Smooth muscle cell of the pulmonary artery (primary cell): ENCODE data around the gene RIC8B. TPM values are rescaled to one million over a fixed set of nuclear protein-coding genes. Genes with fewer than 3 reads are reported as not detected.

ENCODE experiments used
- total RNA-seq: library from RNA; depleted of rRNA; stranded (reverse); fragments of >200 nt; gene quantifications from 2 replicates; pipeline ENCODE4 v1.2.3, GENCODE V29; 2014

RIC8B gene, protein sequence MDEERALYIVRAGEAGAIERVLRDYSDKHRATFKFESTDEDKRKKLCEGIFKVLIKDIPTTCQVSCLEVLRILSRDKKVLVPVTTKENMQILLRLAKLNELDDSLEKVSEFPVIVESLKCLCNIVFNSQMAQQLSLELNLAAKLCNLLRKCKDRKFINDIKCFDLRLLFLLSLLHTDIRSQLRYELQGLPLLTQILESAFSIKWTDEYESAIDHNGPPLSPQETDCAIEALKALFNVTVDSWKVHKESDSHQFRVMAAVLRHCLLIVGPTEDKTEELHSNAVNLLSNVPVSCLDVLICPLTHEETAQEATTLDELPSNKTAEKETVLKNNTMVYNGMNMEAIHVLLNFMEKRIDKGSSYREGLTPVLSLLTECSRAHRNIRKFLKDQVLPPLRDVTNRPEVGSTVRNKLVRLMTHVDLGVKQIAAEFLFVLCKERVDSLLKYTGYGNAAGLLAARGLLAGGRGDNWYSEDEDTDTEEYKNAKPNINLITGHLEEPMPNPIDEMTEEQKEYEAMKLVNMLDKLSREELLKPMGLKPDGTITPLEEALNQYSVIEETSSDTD
- total RNA-seq = 18.7 and 20.3 TPM in 2 replicates

DNA sequence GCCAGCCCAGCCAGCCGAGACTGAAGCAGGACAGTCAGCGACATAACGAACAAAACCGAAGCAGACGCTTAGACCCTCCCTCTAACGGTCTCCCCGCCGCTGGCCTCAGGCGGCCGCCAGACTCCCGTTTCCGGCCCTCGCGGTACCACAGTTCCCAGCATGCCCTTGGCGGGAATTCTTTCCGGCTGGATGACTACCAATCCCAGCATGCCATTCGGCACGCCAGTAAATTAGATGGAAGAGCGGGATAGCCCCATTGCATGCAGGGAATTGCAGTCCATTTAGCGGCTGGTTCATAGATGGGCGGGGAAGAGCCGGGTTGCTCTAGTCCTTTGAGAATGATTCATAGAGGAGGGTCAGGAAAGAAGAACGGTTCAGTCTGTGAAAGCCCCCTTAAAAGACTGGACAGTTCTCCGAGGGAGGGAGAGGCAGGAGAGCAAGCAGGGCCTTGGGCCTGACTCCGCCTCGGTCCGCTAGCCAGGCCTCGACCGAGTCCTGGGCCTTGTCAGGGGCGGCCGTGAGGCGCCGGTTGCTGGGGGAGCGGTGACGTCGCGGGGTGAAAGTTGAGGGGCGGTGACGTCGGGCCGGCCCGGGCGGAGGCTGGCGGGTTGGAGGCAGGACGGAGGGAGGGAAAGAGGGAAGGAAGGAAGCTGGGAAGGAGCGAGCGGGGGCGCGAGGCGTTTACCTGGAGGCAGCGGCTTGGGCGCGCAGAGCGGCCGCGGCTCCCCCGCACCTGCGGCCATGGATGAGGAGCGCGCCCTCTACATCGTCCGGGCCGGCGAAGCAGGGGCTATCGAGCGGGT, at the start of gene RIC8B:
TSS of gene RIC8B (plus strand) at position 678 of the 803 bp plus-strand sequence. CDS start at position 742, 64 bp downstream.

Other genes starting within 250 kb of the RIC8B start
- not detected in 2 replicates for gene RFX4, start 191.7 kb upstream of the RIC8B start, total RNA-seq
- gene TMEM263, start 181.2 kb downstream of the RIC8B start, total RNA-seq = 104 and 180 TPM in 2 replicates
- gene MTERF2, start 212.5 kb downstream of the RIC8B start, total RNA-seq = 3.9 and 4.8 TPM in 2 replicates